BE2C (cell line): ENCODE data around the gene PRMT7.

Experiments
- DNase-seq: peaks from one replicate; pipeline ENCODE4 v3.0.0-alpha.2; 2020
- H3K27me3 ChIP-seq: fragments of 250-450 bp; sonication (Bioruptor Pico); 2 replicates; pipeline ENCODE4 v1.5.1; 2020; ENCODE audit warnings: mild to moderate bottlenecking
- H3K36me3 ChIP-seq: fragments of 250-450 bp; sonication (Bioruptor Pico); 2 replicates; pipeline ENCODE4 v1.5.1; 2020; ENCODE audit warnings: mild to moderate bottlenecking
- H3K4me1 ChIP-seq: fragments of 250-450 bp; sonication (Bioruptor Pico); 2 replicates; pipeline ENCODE4 v1.5.1; 2020
- H3K4me3 ChIP-seq: 2 replicates; pipeline ENCODE4 v1.5.1; 2011; ENCODE audit warnings: low read depth, low read length
- H3K9me3 ChIP-seq: fragments of 250-450 bp; sonication (Bioruptor Pico); 2 replicates; pipeline ENCODE4 v1.5.1; 2020
- TF ChIP-seq, protein P1 (sequence below): IDR thresholded peaks from 2 replicates; pipeline ENCODE4 v1.5.1; 2012; ENCODE audit warnings: mild to moderate bottlenecking, low read depth, low read length

Gene PRMT7

GRCh38 chr16:68351991-68352431, 41.2 kb downstream of the PRMT7 start:
- Histone ChIP-seq H3K4me3 (no peak overlapping the region), H3K36me3 (peaks cover 73% of the 10 kb centered on the region), H3K4me1 (no peaks in the 10 kb centered on the region), H3K9me3 (no peaks in the 10 kb centered on the region), H3K27me3 (no peaks in the 10 kb centered on the region)
- TF ChIP-seq, protein P1, sequence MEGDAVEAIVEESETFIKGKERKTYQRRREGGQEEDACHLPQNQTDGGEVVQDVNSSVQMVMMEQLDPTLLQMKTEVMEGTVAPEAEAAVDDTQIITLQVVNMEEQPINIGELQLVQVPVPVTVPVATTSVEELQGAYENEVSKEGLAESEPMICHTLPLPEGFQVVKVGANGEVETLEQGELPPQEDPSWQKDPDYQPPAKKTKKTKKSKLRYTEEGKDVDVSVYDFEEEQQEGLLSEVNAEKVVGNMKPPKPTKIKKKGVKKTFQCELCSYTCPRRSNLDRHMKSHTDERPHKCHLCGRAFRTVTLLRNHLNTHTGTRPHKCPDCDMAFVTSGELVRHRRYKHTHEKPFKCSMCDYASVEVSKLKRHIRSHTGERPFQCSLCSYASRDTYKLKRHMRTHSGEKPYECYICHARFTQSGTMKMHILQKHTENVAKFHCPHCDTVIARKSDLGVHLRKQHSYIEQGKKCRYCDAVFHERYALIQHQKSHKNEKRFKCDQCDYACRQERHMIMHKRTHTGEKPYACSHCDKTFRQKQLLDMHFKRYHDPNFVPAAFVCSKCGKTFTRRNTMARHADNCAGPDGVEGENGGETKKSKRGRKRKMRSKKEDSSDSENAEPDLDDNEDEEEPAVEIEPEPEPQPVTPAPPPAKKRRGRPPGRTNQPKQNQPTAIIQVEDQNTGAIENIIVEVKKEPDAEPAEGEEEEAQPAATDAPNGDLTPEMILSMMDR, result no peak
- no peak for DNase-seq

GRCh38 chr16:68353366-68353765, 42.5 kb downstream of the PRMT7 start:
- no peaks in the 10 kb centered on the region for H3K4me1 ChIP-seq
- no peaks in the 10 kb centered on the region for H3K27me3 ChIP-seq
- TF ChIP-seq, protein P1, result no peak
- peaks cover 75% of the 10 kb centered on the region for H3K36me3 ChIP-seq
- H3K9me3 ChIP-seq, result no peaks in the 10 kb centered on the region
- no peak for DNase-seq
- no peak overlapping the region for H3K4me3 ChIP-seq

DNA sequence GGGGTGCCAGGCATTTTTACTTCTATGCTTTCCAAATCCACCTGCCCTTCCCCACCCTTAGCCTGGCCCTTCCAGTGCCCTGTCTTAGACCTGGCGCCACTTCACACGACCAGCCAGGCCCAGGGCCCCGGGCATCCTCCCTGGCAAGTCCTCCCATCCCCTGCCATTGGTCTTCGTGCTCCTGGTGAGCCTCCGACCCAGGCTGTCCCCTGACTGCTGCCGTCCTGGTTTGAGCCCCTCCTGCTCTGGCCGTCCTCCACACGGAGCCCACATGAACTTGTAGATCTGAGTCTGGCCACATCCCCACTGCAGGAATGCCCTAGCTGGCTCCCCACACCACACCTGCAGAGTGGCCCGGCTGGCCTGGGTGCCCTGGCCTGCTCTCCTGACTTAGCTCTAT, 44.0 kb downstream of the PRMT7 start:
- no peak overlapping the region for H3K4me3 ChIP-seq
- no peaks in the 10 kb centered on the region for H3K27me3 ChIP-seq
- no peaks in the 10 kb centered on the region for H3K4me1 ChIP-seq
- no peak for DNase-seq
- H3K36me3 ChIP-seq, result peaks cover 63% of the 10 kb centered on the region
- TF ChIP-seq, protein P1, result no peak
- no peaks in the 10 kb centered on the region for H3K9me3 ChIP-seq

- no peak overlapping the region for H3K4me3 ChIP-seq
- TF ChIP-seq, protein P1, result peak; percentile 21; the same call in 1 of the 2 replicates
- no peaks in the 10 kb centered on the region for H3K4me1 ChIP-seq
- H3K27me3 ChIP-seq, result no peaks in the 10 kb centered on the region
- DNase-seq, result no peak
- no peaks in the 10 kb centered on the region for H3K9me3 ChIP-seq
- peaks cover 61% of the 10 kb centered on the region for H3K36me3 ChIP-seq
These were observed 44.8 kb downstream of the PRMT7 start for GRCh38 chr16:68355447-68356248.

DNA sequence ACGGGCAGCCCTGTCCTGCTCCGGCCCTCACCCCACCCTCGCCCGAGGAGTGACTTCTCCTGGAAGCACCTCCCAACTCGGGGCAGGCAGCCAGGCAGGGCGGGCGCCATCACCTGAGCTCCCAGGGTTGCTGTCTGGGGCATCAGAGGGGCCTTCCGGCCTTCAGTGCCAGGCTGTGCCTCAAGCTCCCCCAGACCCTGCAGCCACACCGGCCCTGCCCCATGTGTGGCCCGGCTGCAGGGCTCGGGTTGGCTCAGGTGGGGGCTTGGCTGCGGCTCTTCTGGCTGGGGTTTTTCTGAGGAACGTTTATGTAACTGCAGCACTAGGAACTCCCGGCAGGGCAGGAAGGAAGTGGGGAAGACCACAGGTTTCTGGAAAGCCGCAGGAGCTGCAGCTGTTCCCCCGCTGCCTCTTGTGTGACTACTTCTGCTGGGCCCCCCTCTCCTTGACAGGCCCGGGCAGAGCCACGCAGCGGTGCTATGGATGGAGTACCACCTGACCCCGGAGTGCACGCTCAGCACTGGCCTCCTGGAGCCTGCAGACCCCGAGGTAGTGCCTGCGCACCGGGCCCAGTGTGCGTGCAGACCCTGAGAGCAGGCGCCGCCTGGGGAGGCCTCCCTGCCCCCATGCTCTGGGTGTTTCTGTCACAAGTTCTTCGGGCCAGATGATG, 45.6 kb downstream of the PRMT7 start:
- peaks cover 5% of the 10 kb centered on the region; the same call in 1 of the 2 replicates for H3K4me1 ChIP-seq
- H3K9me3 ChIP-seq, result no peaks in the 10 kb centered on the region
- H3K36me3 ChIP-seq, result peaks cover 57% of the 10 kb centered on the region
- TF ChIP-seq, protein P1, result no peak
- DNase-seq, result no peak
- no peaks in the 10 kb centered on the region for H3K27me3 ChIP-seq
- H3K4me3 ChIP-seq, result no peak overlapping the region

- Histone ChIP-seq H3K36me3 (peaks cover 57% of the 10 kb centered on the region), H3K27me3 (no peaks in the 10 kb centered on the region), H3K4me1 (peaks cover 10% of the 10 kb centered on the region), H3K9me3 (no peaks in the 10 kb centered on the region), H3K4me3 (no peak overlapping the region)
- DNase-seq, result no peak
- TF ChIP-seq, protein P1, result no peak
These were observed 46.1 kb downstream of the PRMT7 start for GRCh38 chr16:68356919-68357286.
